AG09309 (cell line): Measurements from ENCODE around the gene MAP3K14.

ENCODE experiments used
- DNase-seq: peaks from one replicate; pipeline ENCODE4 v3.0.0-alpha.2; 2010; ENCODE audit warnings: low read depth
- H3K4me3 ChIP-seq: 2 replicates; pipeline ENCODE4 v1.5.1; 2011; ENCODE audit warnings: mild to moderate bottlenecking, low read depth, low read length, moderate library complexity; ENCODE audit not compliant: control insufficient read depth
- TF ChIP-seq, protein P1 (sequence below): IDR thresholded peaks from 2 replicates; pipeline ENCODE4 v1.5.1; 2011; ENCODE audit warnings: mild to moderate bottlenecking, low read depth, low read length, inconsistent platforms; ENCODE audit not compliant: insufficient read depth, control insufficient read depth; ENCODE audit errors: missing control alignments

MAP3K14 gene

GRCh38 chr17:45325810-45326209 is 9.0 kb upstream of the MAP3K14 start:
- TF ChIP-seq, protein P1, sequence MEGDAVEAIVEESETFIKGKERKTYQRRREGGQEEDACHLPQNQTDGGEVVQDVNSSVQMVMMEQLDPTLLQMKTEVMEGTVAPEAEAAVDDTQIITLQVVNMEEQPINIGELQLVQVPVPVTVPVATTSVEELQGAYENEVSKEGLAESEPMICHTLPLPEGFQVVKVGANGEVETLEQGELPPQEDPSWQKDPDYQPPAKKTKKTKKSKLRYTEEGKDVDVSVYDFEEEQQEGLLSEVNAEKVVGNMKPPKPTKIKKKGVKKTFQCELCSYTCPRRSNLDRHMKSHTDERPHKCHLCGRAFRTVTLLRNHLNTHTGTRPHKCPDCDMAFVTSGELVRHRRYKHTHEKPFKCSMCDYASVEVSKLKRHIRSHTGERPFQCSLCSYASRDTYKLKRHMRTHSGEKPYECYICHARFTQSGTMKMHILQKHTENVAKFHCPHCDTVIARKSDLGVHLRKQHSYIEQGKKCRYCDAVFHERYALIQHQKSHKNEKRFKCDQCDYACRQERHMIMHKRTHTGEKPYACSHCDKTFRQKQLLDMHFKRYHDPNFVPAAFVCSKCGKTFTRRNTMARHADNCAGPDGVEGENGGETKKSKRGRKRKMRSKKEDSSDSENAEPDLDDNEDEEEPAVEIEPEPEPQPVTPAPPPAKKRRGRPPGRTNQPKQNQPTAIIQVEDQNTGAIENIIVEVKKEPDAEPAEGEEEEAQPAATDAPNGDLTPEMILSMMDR: no peak
- no peak overlapping the region for H3K4me3 ChIP-seq
- no peak for DNase-seq

- TF ChIP-seq, protein P1: no peak
Measured at GRCh38 chr17:45324336-45324735, 7.5 kb upstream of the MAP3K14 start.

DNA sequence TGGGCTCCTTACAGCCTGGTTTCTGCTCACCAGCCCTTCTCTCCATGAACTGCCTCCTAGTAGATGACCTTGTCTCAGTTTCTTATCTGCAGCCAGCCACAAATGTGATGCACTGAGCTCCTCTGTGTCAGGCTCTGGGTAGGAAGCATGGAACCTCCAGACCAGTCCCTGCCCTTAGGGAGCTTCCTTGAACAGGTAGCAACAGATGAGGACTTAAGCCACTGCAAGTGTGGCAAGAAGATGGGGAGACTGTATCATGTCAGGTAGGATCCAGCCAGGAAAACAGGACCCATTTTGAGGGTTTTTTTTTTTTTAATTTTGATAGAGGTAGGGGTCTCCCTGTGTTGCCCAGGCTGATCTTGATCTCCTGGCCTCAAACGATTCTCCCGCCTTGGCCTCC is 5.3 kb upstream of the MAP3K14 start:
- H3K4me3 ChIP-seq: no peak overlapping the region
- TF ChIP-seq, protein P1: no peak
- no peak for DNase-seq

More at GRCh38 chr17:45324336-45324735, 7.5 kb upstream of the MAP3K14 start:
- no peak overlapping the region for H3K4me3 ChIP-seq
- DNase-seq: no peak

- TF ChIP-seq, protein P1: no peak
- no peak overlapping the region for H3K4me3 ChIP-seq
- DNase-seq: peak; percentile 98
Measured at GRCh38 chr17:45320931-45321461, 4.2 kb upstream of the MAP3K14 start.

- no peak for DNase-seq
- no peak overlapping the region for H3K4me3 ChIP-seq
- TF ChIP-seq, protein P1: no peak
Measured at GRCh38 chr17:45320349-45320930, 3.6 kb upstream of the MAP3K14 start.

DNA sequence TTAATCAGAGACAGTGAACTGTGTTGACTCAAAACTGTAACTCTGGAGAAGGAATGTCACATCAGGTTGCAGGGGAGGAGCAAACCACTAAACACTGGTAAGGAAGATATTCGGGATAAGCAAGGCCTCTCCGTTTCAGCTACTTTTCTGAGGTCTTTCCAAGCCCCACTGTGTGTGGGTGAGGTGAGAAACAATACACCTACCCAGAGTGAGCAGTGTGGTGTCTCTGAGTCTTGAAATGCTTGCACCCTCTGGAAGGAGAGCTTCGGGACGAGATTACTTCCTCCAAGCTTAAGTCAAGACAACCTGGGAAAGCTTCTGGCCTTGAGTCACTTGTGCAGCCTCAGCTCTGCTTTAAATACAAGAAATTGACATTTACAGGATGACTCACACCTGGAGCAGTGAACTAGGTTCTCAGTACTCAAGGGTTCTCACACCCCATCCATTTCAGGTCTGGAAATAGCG is 2.5 kb upstream of the MAP3K14 start:
- TF ChIP-seq, protein P1: no peak
- no peak overlapping the region for H3K4me3 ChIP-seq
- no peak for DNase-seq
